ENCODE data around the gene CLTCL1. TPM values are rescaled to one million over a fixed set of nuclear protein-coding genes. Genes with fewer than 3 reads are reported as not detected.
A peak's percentile ranks its signal among the peaks of the same experiment; 100 is the strongest.

The CLTCL1 gene
- total RNA-seq, 2 donors from 2014 or later = 12.1 to 26.2 TPM

DNA sequence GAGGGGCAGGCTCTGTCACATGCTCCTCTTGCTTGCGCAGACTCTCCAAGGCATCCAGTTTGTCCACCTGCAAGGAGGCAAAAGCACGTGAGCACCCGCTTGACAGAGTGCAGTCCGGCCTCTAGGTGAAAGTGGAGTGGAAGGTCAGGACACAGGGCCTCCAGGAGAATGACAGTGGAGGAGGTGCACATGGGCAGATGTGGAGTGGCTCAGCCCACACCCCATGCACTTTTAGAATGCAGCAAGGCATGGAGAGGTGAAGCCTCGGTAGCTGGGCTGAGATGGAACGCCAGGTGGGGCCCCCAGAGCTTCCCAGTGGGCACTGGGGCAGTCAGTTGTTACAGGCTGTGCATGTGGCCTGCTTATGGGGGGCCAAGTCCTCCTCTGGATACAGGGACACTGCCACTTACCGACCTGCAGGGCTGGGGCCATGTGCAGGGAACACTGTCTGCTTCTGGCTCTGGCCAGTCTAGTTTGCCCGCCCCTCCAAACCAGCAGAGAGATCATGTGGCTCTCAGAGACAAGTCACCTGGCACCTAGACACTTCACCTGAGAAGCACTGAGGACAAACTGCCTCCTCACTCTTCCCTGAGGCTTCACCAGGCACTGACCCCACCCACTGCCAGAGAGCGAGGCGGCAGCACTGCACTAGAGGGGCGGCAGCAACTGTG is 110.6 kb downstream of the CLTCL1 start:
- TF ChIP-seq POLR2A (IDR thresholded peaks at IDR 0.05) (no peak), POLR2AphosphoS5 (IDR thresholded peaks at IDR 0.05) (no peak)
- TF ChIP-seq, protein P1, sequence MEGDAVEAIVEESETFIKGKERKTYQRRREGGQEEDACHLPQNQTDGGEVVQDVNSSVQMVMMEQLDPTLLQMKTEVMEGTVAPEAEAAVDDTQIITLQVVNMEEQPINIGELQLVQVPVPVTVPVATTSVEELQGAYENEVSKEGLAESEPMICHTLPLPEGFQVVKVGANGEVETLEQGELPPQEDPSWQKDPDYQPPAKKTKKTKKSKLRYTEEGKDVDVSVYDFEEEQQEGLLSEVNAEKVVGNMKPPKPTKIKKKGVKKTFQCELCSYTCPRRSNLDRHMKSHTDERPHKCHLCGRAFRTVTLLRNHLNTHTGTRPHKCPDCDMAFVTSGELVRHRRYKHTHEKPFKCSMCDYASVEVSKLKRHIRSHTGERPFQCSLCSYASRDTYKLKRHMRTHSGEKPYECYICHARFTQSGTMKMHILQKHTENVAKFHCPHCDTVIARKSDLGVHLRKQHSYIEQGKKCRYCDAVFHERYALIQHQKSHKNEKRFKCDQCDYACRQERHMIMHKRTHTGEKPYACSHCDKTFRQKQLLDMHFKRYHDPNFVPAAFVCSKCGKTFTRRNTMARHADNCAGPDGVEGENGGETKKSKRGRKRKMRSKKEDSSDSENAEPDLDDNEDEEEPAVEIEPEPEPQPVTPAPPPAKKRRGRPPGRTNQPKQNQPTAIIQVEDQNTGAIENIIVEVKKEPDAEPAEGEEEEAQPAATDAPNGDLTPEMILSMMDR (IDR thresholded peaks at IDR 0.05) = no peak
- Histone ChIP-seq H3K4me3 (no peak overlapping the region), H3K9me3 (no peaks in the 10 kb centered on the region), H3K36me3 (no peaks in the 10 kb centered on the region), H3K27me3 (replicated peaks; ENCODE audit: insufficient read depth) (no peaks in the 10 kb centered on the region), H3K4me1 (replicated peaks) (peaks cover 12% of the 10 kb centered on the region), H3K27ac (no peak overlapping the region)
- intact Hi-C loops (cut with DNase I) = loop anchor here (2.0 to 5.0 kb wide), 2 partner anchors 251 to 298 kb away; partner anchors contain the start of genes CDC45, HIRA, MRPL40 and UFD1
- DNase-seq (ENCODE audit: low spot score) = no peak
- WGBS = 90% methylated on average over 11 of the region's 11 CpGs

DNA sequence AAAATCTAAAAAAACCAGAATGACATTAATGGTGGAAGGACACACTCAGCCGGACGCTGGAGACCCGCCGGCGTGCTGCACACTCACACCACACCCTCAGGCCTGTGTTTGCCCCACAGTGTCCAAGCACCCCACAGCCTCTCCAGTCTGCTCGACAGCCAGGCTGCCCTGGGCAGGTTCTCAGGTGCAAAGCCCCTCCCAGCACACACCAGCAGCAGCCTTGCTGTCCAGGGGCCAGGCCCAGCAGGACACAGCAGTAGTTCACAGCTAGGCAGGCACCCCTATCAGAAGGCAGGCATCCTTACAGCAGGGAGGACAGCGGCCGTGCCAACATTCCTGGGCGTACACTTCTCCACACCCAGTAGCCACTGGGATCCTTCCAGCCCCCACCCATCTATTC is 111.3 kb downstream of the CLTCL1 start:
- H3K4me1 ChIP-seq (replicated peaks) = peaks cover 12% of the 10 kb centered on the region
- no peaks in the 10 kb centered on the region for H3K27me3 ChIP-seq (replicated peaks; ENCODE audit: insufficient read depth)
- H3K9me3 ChIP-seq = no peaks in the 10 kb centered on the region
- 86% methylated on average over 9 of the region's 9 CpGs for WGBS
- intact Hi-C loops (cut with DNase I) = loop anchor here (2.0 to 5.0 kb wide), 2 partner anchors 252 to 299 kb away; partner anchors contain the start of genes CDC45, HIRA, MRPL40 and UFD1
- DNase-seq (ENCODE audit: low spot score) = no peak
- H3K27ac ChIP-seq = no peak overlapping the region
- no peak overlapping the region for H3K4me3 ChIP-seq
- TF ChIP-seq POLR2A (IDR thresholded peaks at IDR 0.05) = no peak
- TF ChIP-seq, protein P1 (IDR thresholded peaks at IDR 0.05) = no peak
- TF ChIP-seq POLR2AphosphoS5 (IDR thresholded peaks at IDR 0.05) = no peak
- no peaks in the 10 kb centered on the region for H3K36me3 ChIP-seq

- H3K4me1 ChIP-seq (replicated peaks) = peaks cover 12% of the 10 kb centered on the region
- WGBS = 37% methylated on average over 15 of the region's 15 CpGs
- TF ChIP-seq POLR2AphosphoS5 (IDR thresholded peaks at IDR 0.05) (peak; percentile 48), POLR2A (IDR thresholded peaks at IDR 0.05) (no peak)
- TF ChIP-seq, protein P1 (IDR thresholded peaks at IDR 0.05) = peak; percentile 37 to 76 (median 70)
- H3K9me3 ChIP-seq = no peaks in the 10 kb centered on the region
- H3K27ac ChIP-seq = peak overlapping the region; percentile 90 to 97
- intact Hi-C loops (cut with DNase I) = loop anchor here (2.0 to 5.0 kb wide), 3 partner anchors 113 to 299 kb away; partner anchors contain the start of genes CDC45, CLTCL1, HIRA and MRPL40
- peak; percentile 75 for DNase-seq (ENCODE audit: low spot score)
- peak overlapping the region in 1 of 2 donors; percentile 92 for H3K4me3 ChIP-seq
- no peaks in the 10 kb centered on the region for H3K36me3 ChIP-seq
- H3K27me3 ChIP-seq (replicated peaks; ENCODE audit: insufficient read depth) = no peaks in the 10 kb centered on the region
These were observed 111.9 kb downstream of the CLTCL1 start for GRCh38 chr22:19179497-19180048.

DNA sequence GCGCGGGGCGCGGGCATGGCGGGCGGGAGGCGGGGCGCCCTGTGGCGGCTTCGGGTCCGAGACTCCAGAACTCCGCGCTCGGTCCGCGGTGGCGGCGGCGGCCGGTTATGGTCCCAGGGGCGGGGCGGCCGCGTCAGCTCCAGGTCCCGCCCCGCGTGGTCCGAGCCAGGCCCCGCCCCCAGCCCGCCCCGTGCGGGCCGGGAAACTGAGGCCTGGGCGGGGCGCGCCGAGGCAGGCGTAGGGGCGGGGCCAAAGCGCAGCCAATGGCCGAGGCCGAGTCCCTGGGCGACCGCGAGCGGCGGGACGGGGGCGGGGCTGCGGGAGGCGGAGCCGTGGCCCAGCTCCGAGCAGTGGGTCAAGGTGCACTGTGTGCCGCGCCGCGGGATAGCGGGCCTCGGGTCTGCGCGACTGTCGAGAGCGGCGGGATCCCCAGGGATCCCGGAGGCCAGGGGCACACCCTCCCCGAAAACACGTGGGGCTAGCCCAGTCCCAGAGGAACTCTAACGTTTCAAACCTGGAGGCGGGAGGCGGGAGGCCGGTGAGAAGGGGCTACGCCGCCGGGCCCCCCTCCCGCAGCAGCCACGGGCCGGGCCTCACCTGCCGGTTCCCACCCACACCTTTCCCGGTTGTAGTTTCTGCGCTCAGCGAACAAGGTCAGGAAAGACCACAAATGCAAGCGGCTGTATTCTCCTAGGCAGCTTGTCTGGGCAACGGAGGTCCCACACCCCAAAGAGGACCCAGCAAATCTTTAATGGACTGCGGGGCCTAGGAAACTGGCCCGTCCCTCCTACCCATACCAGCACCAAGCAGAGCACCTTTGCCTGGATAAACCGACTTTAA is 112.6 kb downstream of the CLTCL1 start, which contains the start of gene SLC25A1:
TSS of gene SLC25A1 (minus strand) at position 80 of the 840 bp plus-strand sequence. CDS start at position 17, 63 bp downstream.
- peak; percentile 89 for DNase-seq (ENCODE audit: low spot score)
- intact Hi-C loops (cut with DNase I) = loop anchor here (5.0 kb wide), 1 partner anchor 113 kb away; the partner anchor contains the start of gene CLTCL1
- 2% methylated on average over 73 of the region's 86 CpGs for WGBS
- TF ChIP-seq POLR2A (IDR thresholded peaks at IDR 0.05) = peak; percentile 60
- TF ChIP-seq, protein P1 (IDR thresholded peaks at IDR 0.05) = no peak
- peak; percentile 23 for TF ChIP-seq POLR2AphosphoS5 (IDR thresholded peaks at IDR 0.05)
- Histone ChIP-seq H3K4me3 (peak within 1 kb of the TSS; percentile 92 to 93), H3K27me3 (replicated peaks; ENCODE audit: insufficient read depth) (no peaks in the 10 kb centered on the region), H3K27ac (peak within 1 kb of the TSS; percentile 90 to 97), H3K9me3 (no peaks in the 10 kb centered on the region), H3K36me3 (no peaks in the 10 kb centered on the region), H3K4me1 (replicated peaks) (peaks cover 12% of the 10 kb centered on the region)

Data from prostate gland (tissue), 2 donors.